H1 (cell line): ENCODE results near the gene ACSF3. TPM values are rescaled to one million over a fixed set of nuclear protein-coding genes. Genes with fewer than 3 reads are reported as not detected.
A peak's percentile ranks its signal among the peaks of the same experiment; 100 is the strongest.

Source experiments
- CTCF ChIA-PET: fragments of 300-600 bp; sonication (Branson Sonifier 250); formaldehyde crosslinking; loops from one replicate; lab custom pipeline; 2021; ENCODE audit not compliant: partially characterized antibody; lab: Charles Lee
- POLR2A ChIA-PET: fragments of 300-600 bp; sonication (Branson Sonifier 250); formaldehyde crosslinking; loops from one replicate; lab custom pipeline; 2021; ENCODE audit warnings: inconsistent platforms; ENCODE audit not compliant: partially characterized antibody; lab: Charles Lee
- DNase-seq, 2 experiments: peaks; one replicate each; pipeline versions ENCODE4 v3.0.0 to v3.0.0-alpha.2; 2010 to 2022; ENCODE audit warnings: low spot score in 2 of 2, low read depth in 1 of 2, mixed read lengths in 1 of 2
- FAIRE-seq: peaks from 2 replicates; lab custom pipeline; 2011; peaks lifted over from hg19 to GRCh38; lab: Jason Lieb, UNC
- H2AFZ ChIP-seq: 2 replicates; pipeline ENCODE4 v1.8.1; 2012; ENCODE audit warnings: low read length, inconsistent platforms
- H2AK5ac ChIP-seq: 2 replicates; pipeline ENCODE4 v1.6.1; 2013; ENCODE audit warnings: low read depth, low read length
- H2BK120ac ChIP-seq: replicated peaks from 2 replicates; pipeline ENCODE3; 2013; ENCODE audit warnings: low read depth, low read length, inconsistent platforms
- H2BK12ac ChIP-seq: 2 replicates; pipeline ENCODE4 v1.6.1; 2013; ENCODE audit warnings: low read depth, low read length
- H2BK15ac ChIP-seq: 2 replicates; pipeline ENCODE4 v1.6.1; 2013; ENCODE audit warnings: low read length
- H2BK20ac ChIP-seq: 2 replicates; pipeline ENCODE4 v1.6.1; 2013; ENCODE audit warnings: low read length
- H2BK5ac ChIP-seq: 2 replicates; pipeline ENCODE4 v1.6.1; 2013; ENCODE audit warnings: low read depth, low read length
- H3K14ac ChIP-seq: 2 replicates; pipeline ENCODE4 v1.6.1; 2013; ENCODE audit warnings: inconsistent platforms; ENCODE audit not compliant: insufficient read length
- H3K18ac ChIP-seq: 2 replicates; pipeline ENCODE4 v1.6.1; 2013; ENCODE audit warnings: low read length; ENCODE audit errors: extremely low read depth
- H3K23ac ChIP-seq: 2 replicates; pipeline ENCODE4 v1.6.1; 2013; ENCODE audit warnings: inconsistent platforms; ENCODE audit not compliant: insufficient read length
- H3K23me2 ChIP-seq: 2 replicates; pipeline ENCODE4 v1.6.1; 2013; ENCODE audit warnings: low read depth, low read length
- H3K27ac ChIP-seq: 2 replicates; pipeline ENCODE4 v1.6.1; 2011; ENCODE audit warnings: low read depth, low read length, inconsistent platforms
- H3K27me3 ChIP-seq, 4 experiments: replicated peaks in 1 of 4; 1 replicate in 1 of 4; 2 replicates in 3 of 4; pipeline versions ENCODE4 v1.6.1 to v1.8.1; 2011 to 2013; ENCODE audit warnings: low read length in 3 of 4, mild to moderate bottlenecking in 3 of 4, inconsistent platforms in 2 of 4, mixed read lengths in 2 of 4, moderate library complexity in 1 of 4; ENCODE audit not compliant: control insufficient read depth in 3 of 4, insufficient read depth in 3 of 4; ENCODE audit errors: extremely low read depth in 1 of 4
- H3K36me3 ChIP-seq, 4 experiments: 2 replicates each; pipeline versions ENCODE4 v1.6.1 to v1.8.1; 2011 to 2013; ENCODE audit warnings: mild to moderate bottlenecking in 4 of 4, low read length in 3 of 4, moderate library complexity in 2 of 4, control low read depth in 1 of 4, inconsistent platforms in 1 of 4; ENCODE audit not compliant: insufficient read depth in 4 of 4, control insufficient read depth in 2 of 4
- H3K4ac ChIP-seq: replicated peaks from 2 replicates; pipeline ENCODE3; 2013; ENCODE audit warnings: low read length, low read depth, mixed read lengths, inconsistent platforms; ENCODE audit not compliant: insufficient read length
- H3K4me1 ChIP-seq, 4 experiments: replicated peaks in 1 of 4; 1 replicate in 1 of 4; 2 replicates in 3 of 4; pipeline versions ENCODE4 v1.6.1 to v1.8.1; 2011 to 2013; ENCODE audit warnings: low read length in 3 of 4, inconsistent platforms in 2 of 4, mixed read lengths in 1 of 4; ENCODE audit not compliant: insufficient read depth in 4 of 4, control insufficient read depth in 3 of 4
- H3K4me2 ChIP-seq, 2 experiments: 2 replicates each; pipeline versions ENCODE4 v1.6.1 to v1.8.1; 2011 to 2013; ENCODE audit warnings: low read depth in 2 of 2, low read length in 2 of 2, control low read depth in 1 of 2, inconsistent platforms in 1 of 2, mild to moderate bottlenecking in 1 of 2; ENCODE audit not compliant: insufficient read depth in 1 of 2
- H3K4me3 ChIP-seq, 4 experiments: fragments of 200-600, 300-600 bp in 1 of 4; sonication (generic), shearing (Covaris generic), sonication (Bioruptor Twin) in 1 of 4; 2 replicates each; pipeline versions ENCODE4 v1.5.1 to v1.8.1; 2011 to 2016; ENCODE audit warnings: low read length in 4 of 4, low read depth in 3 of 4, control low read depth in 2 of 4, inconsistent platforms in 2 of 4, mild to moderate bottlenecking in 2 of 4, mixed read lengths in 1 of 4, moderate library complexity in 1 of 4; ENCODE audit not compliant: insufficient read depth in 2 of 4; ENCODE audit errors: extremely low read depth in 1 of 4
- H3K56ac ChIP-seq: replicated peaks from 2 replicates; pipeline ENCODE3; 2013; ENCODE audit warnings: low read depth, mild to moderate bottlenecking, mixed read lengths, low read length, inconsistent platforms; ENCODE audit not compliant: insufficient read length
- H3K79me1 ChIP-seq: 2 replicates; pipeline ENCODE4 v1.6.1; 2013; ENCODE audit warnings: low read depth, low read length, control low read depth
- H3K79me2 ChIP-seq, 2 experiments: 2 replicates each; pipeline versions ENCODE4 v1.6.1 to v1.8.1; 2012 to 2013; ENCODE audit warnings: low read length in 2 of 2, mild to moderate bottlenecking in 2 of 2, inconsistent platforms in 1 of 2; ENCODE audit not compliant: insufficient read depth in 2 of 2, control insufficient read depth in 1 of 2
- H3K9ac ChIP-seq, 4 experiments: replicated peaks in 1 of 4; 1 replicate in 1 of 4; 2 replicates in 3 of 4; pipeline versions ENCODE4 v1.6.1 to v1.8.1; 2011 to 2013; ENCODE audit warnings: low read depth in 3 of 4, low read length in 3 of 4, control low read depth in 2 of 4, mild to moderate bottlenecking in 2 of 4, moderate library complexity in 2 of 4, inconsistent platforms in 1 of 4; ENCODE audit errors: extremely low read depth in 1 of 4
- H3K9me3 ChIP-seq, 2 experiments: 2 replicates each; pipeline versions ENCODE4 v1.6.1 to v1.8.1; 2012 to 2013; ENCODE audit warnings: mild to moderate bottlenecking in 2 of 2, moderate library complexity in 2 of 2, control low read depth in 1 of 2, inconsistent platforms in 1 of 2, low read depth in 1 of 2, low read length in 1 of 2, mixed read lengths in 1 of 2; ENCODE audit not compliant: insufficient read depth in 2 of 2
- H4K20me1 ChIP-seq, 2 experiments: replicated peaks in 1 of 2; 2 replicates each; pipeline versions ENCODE3 to v1.8.1; 2011 to 2013; ENCODE audit warnings: inconsistent platforms in 2 of 2, low read length in 2 of 2, mild to moderate bottlenecking in 1 of 2; ENCODE audit not compliant: insufficient read depth in 2 of 2, control insufficient read depth in 1 of 2
- H4K5ac ChIP-seq: 2 replicates; pipeline ENCODE4 v1.6.1; 2013; ENCODE audit warnings: low read length, low read depth, mixed read lengths, inconsistent platforms; ENCODE audit not compliant: insufficient read length
- H4K8ac ChIP-seq: 2 replicates; pipeline ENCODE4 v1.8.0; 2013; ENCODE audit warnings: mild to moderate bottlenecking, moderate library complexity, low read length, inconsistent platforms; ENCODE audit not compliant: insufficient read depth; ENCODE audit errors: extremely low read depth
- H4K91ac ChIP-seq: replicated peaks from 2 replicates; pipeline ENCODE3; 2013; ENCODE audit warnings: low read length, mixed read lengths, inconsistent platforms; ENCODE audit not compliant: insufficient read length
- SP2 ChIP-seq: IDR thresholded peaks from 2 replicates; pipeline ENCODE4 v1.6.1; 2012; ENCODE audit warnings: mild to moderate bottlenecking, low read length, inconsistent platforms
- WGBS, 2 experiments: shearing (Covaris generic) in 1 of 2; methylation state at CpG; one replicate each; pipeline versions ENCODE4 v1.1.6 to v1.1.7; 2013 to 2015; ENCODE audit warnings: low lambda C conversion rate in 2 of 2, mixed read lengths in 2 of 2, inconsistent platforms in 1 of 2, low coverage in 1 of 2, missing lambda C conversion rate in 1 of 2; ENCODE audit not compliant: insufficient replicate concordance in 2 of 2, insufficient coverage in 1 of 2, insufficient read length in 1 of 2; ENCODE audit errors: extremely low coverage in 1 of 2, missing lambda C conversion rate in 1 of 2; 5-methylcytosine and 5-hydroxymethylcytosine counted together
- polyA plus RNA-seq, 7 experiments: library from polyadenylated mRNA; depleted of rRNA in 3 of 7; stranded (reverse) in 5 of 7; unstranded in 2 of 7; fragments of >200 nt in 5 of 7; fragments of 200-250 nt in 2 of 7; gene quantifications; 1 replicate in 5 of 7; 2 replicates in 1 of 7; 4 replicates in 1 of 7; pipeline versions ENCODE4 v1.2.1 to v1.2.3, GENCODE V29; 2011 to 2013; ENCODE audit warnings: missing spikeins in 2 of 7, mixed read lengths in 2 of 7
- total RNA-seq: library from RNA; stranded (reverse); fragmentation: NEBNext Ultra II Directional; extraction: Animal tissue kit (Norgen Biotek cat#: 25700); gene quantifications from 2 replicates; pipeline ENCODE4 v1.2.1, GENCODE V29; 2021

ACSF3 gene
- total and polyA plus RNA-seq, 2 of the 8 experiments (the other 6 are each of a cell fraction or from before 2014, with no cell fraction given) = 15.6 to 22.9 TPM

DNA sequence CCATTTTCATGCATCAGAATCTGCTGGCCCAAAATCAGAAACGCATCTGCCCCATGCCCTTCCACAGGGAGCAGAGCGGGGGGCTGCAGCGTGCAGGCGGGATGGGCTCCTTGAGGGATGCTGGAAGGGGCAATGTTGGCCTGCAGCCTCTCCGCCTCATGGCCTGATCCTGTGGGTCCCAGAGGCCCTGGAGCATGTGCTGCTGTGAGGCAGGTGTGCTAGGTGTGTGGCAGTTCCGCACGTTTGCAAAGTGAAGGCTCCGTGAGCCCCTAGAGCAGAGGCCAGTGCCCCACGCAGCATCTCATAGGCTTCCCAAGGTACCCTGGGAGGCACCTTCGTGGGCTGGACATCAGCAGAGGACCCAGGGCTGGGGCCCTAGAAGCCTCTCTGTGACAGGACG lies 41.5 kb downstream of the ACSF3 start:
- CTCF ChIA-PET = no interaction called here
- Histone ChIP-seq H3K36me3 (peaks cover 0 to 17% (median 10%) of the 10 kb centered on the region in 4 experiments; a peak in 4 of 8 replicates), H3K79me2 (no peaks in the 10 kb centered on the region), H3K9ac (no peak overlapping the region), H4K5ac (no peak overlapping the region), H2AFZ (no peak overlapping the region), H3K4me2 (no peak overlapping the region), H2AK5ac (no peak overlapping the region), H3K4me1 (no peaks in the 10 kb centered on the region), H2BK15ac (no peak overlapping the region), H3K79me1 (no peaks in the 10 kb centered on the region), H3K27me3 (no peaks in the 10 kb centered on the region), H3K9me3 (no peaks in the 10 kb centered on the region), H3K4ac (no peak overlapping the region), H4K91ac (no peak overlapping the region), H2BK12ac (no peak overlapping the region), H2BK120ac (no peak overlapping the region), H3K56ac (peak overlapping the region; percentile 1), H4K8ac (no peak overlapping the region), H3K23ac (no peak overlapping the region), H3K23me2 (no peaks in the 10 kb centered on the region), H3K4me3 (no peak overlapping the region), H3K14ac (no peak overlapping the region)
- POLR2A ChIA-PET = no interaction called here
- WGBS, 2 experiments = 91% methylated on average over 11 of the region's 11 CpGs; no CpG with 5 or more reads in 1 of the 2 experiments
- FAIRE-seq = no peak
- TF ChIP-seq SP2 = no peak
- TF ChIP-seq, all 59 proteins: peak for 0
- DNase-seq = no peak
- Histone ChIP-seq H2BK5ac (no peak overlapping the region), H3K18ac (no peak overlapping the region), H2BK20ac (no peak overlapping the region), H3K27ac (no peak overlapping the region), H4K20me1 (peaks cover 0 to 5% of the 10 kb centered on the region in 2 experiments)
